HG02981 (cell line): ENCODE measurements around the gene SMCO4.

Source experiments
- ATAC-seq: cut with Tn5 transposase; IDR thresholded peaks from one replicate; pipeline ENCODE4 v1.9.1; 2021; ENCODE audit warnings: mild to moderate bottlenecking, moderate library complexity; ENCODE audit not compliant: unreplicated experiment

Gene SMCO4

GRCh38 chr11:93510196-93510873 is 32.9 kb downstream of the SMCO4 start:
- ATAC-seq = no peak

- no peak for ATAC-seq
Measured at GRCh38 chr11:93507517-93507916, 35.7 kb downstream of the SMCO4 start.

DNA sequence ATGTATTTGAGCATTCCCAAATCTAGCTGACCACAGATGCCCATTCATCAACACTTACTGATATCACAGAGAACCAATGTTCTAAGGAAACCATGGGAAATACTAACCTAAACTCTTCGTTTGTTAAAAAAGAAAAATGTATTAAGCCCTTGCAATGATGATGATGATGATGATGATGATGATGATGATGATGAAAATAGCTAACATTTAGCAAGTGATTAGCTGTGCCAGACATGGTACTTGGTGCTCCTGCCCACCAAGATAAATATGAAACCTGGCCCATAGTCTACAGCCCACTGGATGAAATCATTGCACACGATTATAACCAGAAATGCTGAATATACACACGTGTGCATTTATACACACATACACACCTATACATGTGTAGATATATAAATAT is 37.5 kb downstream of the SMCO4 start:
- no peak for ATAC-seq

DNA sequence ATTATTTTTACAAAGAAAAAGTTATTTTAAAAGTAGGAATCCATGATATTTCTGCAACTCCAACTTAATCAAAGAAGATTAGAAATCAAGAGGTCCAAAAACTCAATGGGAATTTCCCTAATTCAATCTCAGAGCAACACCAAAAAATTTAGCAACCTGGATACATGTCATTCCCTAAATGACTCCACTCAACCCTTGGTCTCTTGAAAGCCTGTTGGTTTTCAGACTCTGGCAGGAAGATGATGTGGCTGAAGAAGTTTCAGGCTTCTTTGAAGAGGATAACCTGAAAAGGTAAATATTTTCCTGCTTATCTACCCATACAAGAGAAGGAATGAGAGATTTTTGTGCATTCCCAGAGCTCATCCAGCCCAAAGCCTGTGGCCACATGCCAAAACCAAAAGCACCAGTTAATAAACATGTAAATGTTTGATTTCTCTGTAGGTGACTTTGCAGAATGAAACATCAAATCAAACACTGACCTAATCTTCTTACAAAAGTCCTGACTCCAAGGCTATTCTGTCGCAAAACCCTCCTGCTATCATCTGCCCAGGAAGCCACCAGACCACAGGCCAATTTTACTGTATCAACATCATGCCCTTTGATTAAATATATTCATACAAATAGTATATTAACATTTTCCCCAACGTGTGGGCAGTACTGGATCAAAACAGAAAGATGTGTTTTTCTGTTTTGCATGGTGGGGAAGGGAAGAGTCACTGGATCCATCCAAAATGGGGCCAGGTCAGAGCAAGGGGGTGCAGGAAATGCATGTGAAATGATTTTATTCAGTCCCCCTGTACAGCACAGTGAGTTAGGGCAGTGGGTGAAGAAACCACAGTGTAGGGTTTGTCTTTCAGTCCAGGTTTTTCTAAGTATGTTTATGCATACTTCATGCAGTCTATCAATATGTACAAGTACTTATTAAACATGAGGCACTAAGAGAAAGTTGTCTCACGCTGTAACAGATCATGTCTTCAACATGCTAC is 38.8 kb downstream of the SMCO4 start:
- ATAC-seq = no peak

GRCh38 chr11:93501856-93502255 is 41.3 kb downstream of the SMCO4 start:
- no peak for ATAC-seq

DNA sequence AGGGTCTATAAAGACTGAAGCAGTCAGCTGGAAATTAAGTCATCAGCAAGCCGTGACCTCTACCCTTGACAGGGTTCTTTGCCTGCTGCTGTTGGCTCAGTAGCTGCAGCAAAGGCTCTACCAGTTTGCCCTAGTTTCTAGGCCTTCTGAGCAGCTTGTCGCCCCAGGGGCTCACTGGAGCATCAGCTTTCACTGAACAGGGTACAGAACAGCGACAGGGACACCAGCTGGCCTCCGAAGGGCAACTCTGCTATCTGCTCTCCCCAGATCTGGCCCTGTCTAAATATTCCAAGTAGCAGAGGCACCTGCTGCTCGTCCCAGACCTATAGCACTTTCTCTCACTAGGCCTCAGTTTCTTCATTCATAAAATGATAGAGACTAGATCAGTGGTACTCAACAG is 42.4 kb downstream of the SMCO4 start:
- no peak for ATAC-seq

DNA sequence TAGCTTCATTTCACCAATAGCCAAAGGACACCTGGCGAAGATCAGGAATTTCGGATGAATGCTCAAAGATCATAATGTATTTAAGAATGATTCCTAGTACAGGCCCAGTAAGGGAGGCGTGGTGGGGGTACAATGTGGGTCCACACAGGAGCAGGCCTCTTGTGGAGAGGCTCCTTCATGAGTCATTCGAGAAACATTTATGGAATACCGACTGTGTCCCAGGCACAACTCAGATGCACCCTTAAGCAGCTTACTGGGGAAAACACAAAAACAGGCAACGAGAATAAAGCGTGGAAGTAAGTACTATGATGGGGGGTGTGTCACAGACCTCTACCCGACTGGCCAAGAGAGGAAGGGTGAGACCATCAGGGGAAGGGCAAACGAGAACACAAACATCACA is 44.5 kb downstream of the SMCO4 start:
- ATAC-seq = no peak

DNA sequence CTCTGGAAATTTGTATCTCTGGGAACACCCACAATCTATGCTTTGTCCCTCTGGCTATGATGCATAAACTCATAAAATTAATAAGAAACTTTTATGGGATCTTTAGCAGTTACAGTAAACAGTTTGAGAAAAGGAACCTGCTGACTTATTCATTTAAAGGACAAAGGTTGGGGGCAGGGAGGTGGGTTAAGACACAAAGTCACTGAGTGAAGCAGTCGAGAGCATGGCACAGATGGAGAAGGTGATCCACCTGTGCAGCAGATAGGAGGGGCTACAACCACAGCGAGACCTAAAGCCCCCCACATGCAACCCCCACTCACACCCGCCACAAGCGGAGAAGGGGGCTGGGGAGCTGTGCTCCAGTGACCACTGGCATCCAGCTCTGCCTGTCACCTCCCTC is 45.0 kb downstream of the SMCO4 start:
- no peak for ATAC-seq

DNA sequence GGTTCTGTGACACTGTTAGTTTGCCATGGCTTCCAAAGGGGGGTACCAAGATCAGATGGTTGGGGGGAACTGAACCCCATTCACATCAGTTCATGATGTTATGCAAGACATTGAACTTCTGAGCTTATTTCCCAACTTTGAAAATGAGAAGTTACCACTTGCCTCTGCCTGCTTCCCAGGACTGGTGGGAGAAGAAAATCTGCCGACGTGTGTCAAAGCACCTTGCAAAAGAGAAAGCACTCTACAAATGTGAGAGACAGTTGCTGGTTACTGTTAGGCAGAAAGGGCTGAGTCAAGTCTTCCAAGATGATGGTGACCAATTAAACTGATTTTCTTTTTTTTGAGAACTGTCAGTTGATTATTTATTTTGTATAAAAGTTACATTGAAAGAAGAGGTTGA is 45.6 kb downstream of the SMCO4 start:
- no peak for ATAC-seq

GRCh38 chr11:93494357-93494756 is 48.8 kb downstream of the SMCO4 start:
- ATAC-seq = no peak

- no peak for ATAC-seq
Measured at GRCh38 chr11:93493252-93493897, 49.8 kb downstream of the SMCO4 start.

DNA sequence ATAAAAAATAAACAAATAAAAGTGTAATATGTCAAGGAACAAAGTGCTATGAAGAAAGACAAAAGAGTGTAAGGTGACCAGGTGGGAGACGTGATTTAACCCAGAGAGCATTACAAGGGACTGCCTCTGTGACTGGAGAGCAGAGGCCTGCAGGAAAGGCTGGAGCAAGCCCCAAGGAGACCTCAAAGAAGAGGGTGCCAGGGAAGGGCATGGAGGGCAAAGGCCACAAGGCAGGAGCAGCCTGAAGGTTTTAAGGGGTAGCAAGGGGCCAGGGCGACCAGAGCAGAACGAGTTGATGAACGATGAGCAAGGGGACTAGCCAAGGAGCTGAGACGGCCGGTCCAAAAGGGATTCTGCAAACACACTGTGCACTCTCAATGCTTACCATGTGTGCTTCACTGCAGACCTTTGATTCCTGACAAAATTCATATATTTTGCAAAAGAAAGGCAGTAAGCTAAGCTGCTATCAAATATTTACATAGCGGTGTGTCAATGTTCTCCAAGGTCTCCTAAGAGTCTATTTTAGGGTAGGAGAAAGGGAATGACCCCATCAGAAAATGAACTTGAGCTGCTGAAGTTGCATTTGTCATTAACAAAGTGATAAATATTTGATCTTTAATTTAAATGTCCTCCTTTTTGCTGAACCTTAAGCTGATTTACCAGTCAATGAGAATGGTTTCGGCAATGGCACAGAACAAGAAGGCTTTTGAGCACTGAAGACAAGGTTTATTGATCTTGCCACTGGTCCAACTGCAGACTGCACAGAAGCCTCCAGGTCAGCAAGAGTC is 50.5 kb downstream of the SMCO4 start:
- ATAC-seq = no peak

DNA sequence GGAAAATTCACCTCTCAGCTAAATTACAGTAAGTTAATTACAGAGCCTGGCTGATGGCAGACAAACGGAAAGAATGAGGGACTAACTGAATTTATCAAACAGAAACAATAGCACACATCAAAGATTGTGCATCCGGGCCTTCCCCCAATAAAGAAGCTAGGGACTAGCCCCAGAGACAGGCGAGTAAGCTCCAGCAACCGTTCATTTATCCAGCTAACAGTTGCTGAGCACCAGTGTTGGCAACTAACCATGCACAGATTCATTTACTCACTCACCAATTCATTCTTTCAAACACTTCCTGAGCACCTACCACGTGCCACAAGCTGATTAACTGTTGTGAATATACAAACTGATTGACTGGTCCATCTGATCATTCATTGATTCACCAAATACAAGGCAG is 51.2 kb downstream of the SMCO4 start:
- ATAC-seq = no peak

- ATAC-seq = no peak
Measured at GRCh38 chr11:93490996-93491618, 52.1 kb downstream of the SMCO4 start.

DNA sequence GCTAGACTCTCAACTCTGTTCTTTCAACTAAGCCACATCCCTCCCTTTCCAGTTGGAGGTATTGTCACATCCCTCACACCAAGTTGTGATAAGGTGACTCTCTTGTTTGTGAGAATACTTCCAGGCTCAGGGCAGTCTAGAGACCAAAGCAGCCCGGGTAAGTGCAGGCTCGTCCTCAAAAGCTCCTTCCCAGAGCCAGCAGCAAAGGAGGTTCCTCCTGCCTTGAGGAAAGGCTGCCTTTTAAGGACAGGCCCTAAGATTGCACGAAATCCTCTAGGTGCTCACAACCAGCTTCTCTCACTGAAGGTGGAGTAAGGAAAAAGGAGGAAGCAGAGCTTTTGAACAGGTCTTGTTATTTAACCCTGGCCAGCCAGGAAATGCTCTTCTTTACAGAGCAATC is 53.4 kb downstream of the SMCO4 start:
- ATAC-seq = no peak

DNA sequence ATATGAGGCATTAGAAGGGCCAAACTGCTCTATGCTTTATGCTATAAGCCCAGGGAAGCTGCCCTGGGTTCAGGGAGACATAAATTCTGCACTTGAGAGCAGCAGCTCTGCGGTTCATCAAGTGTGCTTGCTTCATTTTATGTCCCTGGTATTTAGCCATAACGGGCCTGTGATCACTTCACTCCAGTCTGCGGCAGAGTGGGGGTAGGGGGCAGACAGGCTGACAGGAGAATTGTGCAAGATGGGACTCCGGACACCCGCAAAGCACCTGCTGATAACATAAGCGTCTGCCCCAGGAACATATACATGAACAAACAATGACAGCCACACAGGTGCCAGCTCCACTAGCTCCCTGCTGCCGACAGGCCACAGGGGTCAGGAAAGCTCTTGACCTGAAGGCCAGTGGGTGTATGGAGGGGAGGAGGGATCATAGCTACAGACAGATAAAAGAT is 56.1 kb downstream of the SMCO4 start:
- no peak for ATAC-seq

GRCh38 chr11:93485983-93486382 is 57.2 kb downstream of the SMCO4 start:
- no peak for ATAC-seq

DNA sequence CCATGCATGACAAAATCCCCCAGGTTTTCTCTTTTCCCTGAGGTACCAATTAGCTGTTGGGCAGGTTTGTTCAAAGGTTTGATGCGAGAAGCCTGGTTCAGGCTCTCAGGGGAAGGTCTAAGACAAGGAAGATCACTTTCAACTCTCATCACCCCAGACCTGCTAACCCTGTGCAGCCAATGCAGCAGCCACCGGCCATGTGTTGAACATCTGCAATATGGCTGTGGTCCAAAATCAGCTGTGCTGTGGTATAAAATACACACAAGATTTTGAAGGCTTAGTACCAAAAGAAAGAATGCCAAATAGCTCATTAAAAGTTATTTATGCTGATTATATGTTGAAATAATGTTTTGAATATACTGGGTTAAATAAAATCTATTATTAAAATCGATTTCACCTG is 58.5 kb downstream of the SMCO4 start:
- no peak for ATAC-seq

GRCh38 chr11:93482556-93482955 is 60.6 kb downstream of the SMCO4 start:
- ATAC-seq = no peak

DNA sequence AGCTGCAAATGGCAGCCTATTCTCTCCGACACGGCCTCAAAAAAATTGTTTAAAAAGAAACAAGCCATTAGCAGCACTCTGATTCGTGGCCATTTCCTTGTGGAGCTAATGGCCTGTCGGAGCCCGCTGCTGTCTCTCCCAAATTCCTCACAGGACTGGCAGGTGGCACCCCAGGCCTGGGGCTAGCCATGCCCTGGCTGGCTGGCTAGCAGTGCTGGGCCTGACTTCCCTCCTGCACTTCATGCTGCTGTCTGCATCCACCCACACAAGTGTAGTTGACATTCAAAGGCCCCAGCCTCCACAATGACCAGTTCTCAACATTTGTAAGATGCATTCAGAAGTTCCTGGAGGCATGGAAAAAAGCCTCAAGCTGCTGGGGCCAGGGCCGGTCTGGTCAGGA is 61.5 kb downstream of the SMCO4 start:
- no peak for ATAC-seq
